Measurements from ENCODE around the gene TRIM21.

DNA sequence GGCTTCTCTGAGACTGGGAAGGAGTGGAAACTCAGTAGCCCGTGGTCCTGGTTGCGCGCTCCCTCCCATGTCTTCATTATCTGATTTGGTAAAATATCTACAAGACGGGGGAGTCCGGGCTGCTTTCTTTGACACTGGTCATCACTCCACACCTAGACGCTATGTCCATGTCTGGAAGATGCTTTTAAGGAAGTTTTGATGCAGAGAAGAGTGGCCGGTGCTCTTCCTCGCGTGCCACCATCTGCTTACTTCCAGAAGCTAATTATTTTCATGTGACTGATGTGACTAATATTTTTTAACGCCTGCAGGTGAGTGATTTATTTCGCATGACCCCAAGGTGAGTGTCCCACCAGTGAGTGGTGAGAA lies 339 bp upstream of the TRIM21 start:
- no peak for TF ChIP-seq POLR2AphosphoS5 (IDR thresholded peaks at IDR 0.05; ENCODE audit: borderline replicate concordance, low read depth, low read length)
- no peak for TF ChIP-seq EZH2 (IDR thresholded peaks at IDR 0.05)
- no peak for TF ChIP-seq FOXP2 (optimal IDR thresholded peaks at IDR 0.05; ENCODE audit: control extremely low read depth, extremely low read length, insufficient read depth)
